B cell (primary cell): ENCODE results near the gene EXOC3.

Source experiments
- EZH2 ChIP-seq: IDR thresholded peaks from 2 replicates; pipeline ENCODE4 v1.6.1; 2012; ENCODE audit warnings: borderline replicate concordance, low read depth, mild to moderate bottlenecking, moderate library complexity, low read length; ENCODE audit not compliant: insufficient read depth, poor library complexity, severe bottlenecking
- TF ChIP-seq, protein P1 (sequence below): fragments of 200-600 bp; IDR thresholded peaks from one replicate; pipeline ENCODE4 v1.8.0; 2022; ENCODE audit warnings: antibody characterized with exemption, mild to moderate bottlenecking

DNA sequence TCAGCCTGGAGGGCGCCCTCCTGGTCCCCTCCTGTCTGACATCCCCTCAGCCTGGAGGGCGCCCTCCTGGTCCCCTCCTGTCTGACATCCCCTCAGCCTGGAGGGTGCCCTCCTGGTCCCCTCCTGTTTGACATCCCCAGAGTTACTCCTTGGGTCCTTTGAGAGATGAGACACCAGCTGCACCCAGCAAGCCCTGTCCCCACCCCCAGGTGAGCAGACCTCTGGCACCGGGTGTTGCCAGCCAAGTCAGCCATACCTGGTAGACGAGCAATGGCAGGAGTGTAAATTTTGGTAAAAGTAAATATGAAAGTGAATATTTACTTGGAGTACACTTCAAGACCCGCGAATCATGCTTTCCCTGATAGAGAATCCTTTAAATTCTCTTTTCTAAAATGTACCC, 25.4 kb downstream of the EXOC3 start:
- TF ChIP-seq, protein P1, sequence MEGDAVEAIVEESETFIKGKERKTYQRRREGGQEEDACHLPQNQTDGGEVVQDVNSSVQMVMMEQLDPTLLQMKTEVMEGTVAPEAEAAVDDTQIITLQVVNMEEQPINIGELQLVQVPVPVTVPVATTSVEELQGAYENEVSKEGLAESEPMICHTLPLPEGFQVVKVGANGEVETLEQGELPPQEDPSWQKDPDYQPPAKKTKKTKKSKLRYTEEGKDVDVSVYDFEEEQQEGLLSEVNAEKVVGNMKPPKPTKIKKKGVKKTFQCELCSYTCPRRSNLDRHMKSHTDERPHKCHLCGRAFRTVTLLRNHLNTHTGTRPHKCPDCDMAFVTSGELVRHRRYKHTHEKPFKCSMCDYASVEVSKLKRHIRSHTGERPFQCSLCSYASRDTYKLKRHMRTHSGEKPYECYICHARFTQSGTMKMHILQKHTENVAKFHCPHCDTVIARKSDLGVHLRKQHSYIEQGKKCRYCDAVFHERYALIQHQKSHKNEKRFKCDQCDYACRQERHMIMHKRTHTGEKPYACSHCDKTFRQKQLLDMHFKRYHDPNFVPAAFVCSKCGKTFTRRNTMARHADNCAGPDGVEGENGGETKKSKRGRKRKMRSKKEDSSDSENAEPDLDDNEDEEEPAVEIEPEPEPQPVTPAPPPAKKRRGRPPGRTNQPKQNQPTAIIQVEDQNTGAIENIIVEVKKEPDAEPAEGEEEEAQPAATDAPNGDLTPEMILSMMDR = no peak
- TF ChIP-seq EZH2 = no peak
